Measurements from ENCODE around the gene LSAMP. TPM values are rescaled to one million over a fixed set of nuclear protein-coding genes. Genes with fewer than 3 reads are reported as not detected.
A peak's percentile ranks its signal among the peaks of the same experiment; 100 is the strongest.

Gene LSAMP
- polyA plus RNA-seq, 1 of the 3 experiments (the other 2 are of a cell fraction): 6.6 TPM

GRCh38 chr3:116449546-116450350, 4.5 kb upstream of the LSAMP start (continued):
- TF ChIP-seq USF2 (IDR thresholded peaks at IDR 0.05; ENCODE audit: borderline replicate concordance, low read depth, low read length) (no peak), ELF1 (IDR thresholded peaks at IDR 0.05) (no peak), FOSL2 (IDR thresholded peaks at IDR 0.05; ENCODE audit: borderline replicate concordance, low read depth) (no peak)

GRCh38 chr3:116445990-116446389, 703 bp upstream of the LSAMP start:
- Histone ChIP-seq H3K9me2 (no peaks in the 10 kb centered on the region), H3K79me2 (ENCODE audit: insufficient read depth) (no peaks in the 10 kb centered on the region), H3K36me3 (replicated peaks in 1 of 2; ENCODE audit: control insufficient read depth in 1 of 2, insufficient read depth in 2 of 2, low read length in 1 of 2) (no peaks in the 10 kb centered on the region), H3K27ac (ENCODE audit: low read depth in 2 of 2, low read length in 1 of 2) (no peak overlapping the region), H3F3A (replicated peaks; ENCODE audit: insufficient read depth) (peaks cover 3% of the 10 kb centered on the region), H3K4me1 (ENCODE audit: control insufficient read depth in 1 of 2, insufficient read depth in 2 of 2, low read depth in 1 of 2, low read length in 1 of 2) (peaks cover 5 to 13% of the 10 kb centered on the region in 2 experiments; a peak in 3 of 4 replicates), H3K4me2 (peak overlapping the region; percentile 29; the same call in 1 of the 2 replicates), H3K27me3 (ENCODE audit: insufficient read depth) (no peaks in the 10 kb centered on the region), H3K4me3 (ENCODE audit: low read depth in 2 of 2, low read length in 1 of 2) (no peak overlapping the region), H3K9me3 (no peaks in the 10 kb centered on the region), H2AFZ (ENCODE audit: low read depth) (no peak overlapping the region), H4K20me1 (ENCODE audit: insufficient read depth) (no peaks in the 10 kb centered on the region), H3K9ac (no peak overlapping the region)
- 88% methylated on average over 2 of the region's 2 CpGs for WGBS (ENCODE audit: low lambda C conversion rate)
- CTCF ChIA-PET: no interaction called here
- POLR2A ChIA-PET: no interaction called here
- DNase-seq: no peak
- TF ChIP-seq PBX3 (IDR thresholded peaks at IDR 0.05) (peak; percentile 11; the same call in 1 of the 2 replicates), IRF3 (IDR thresholded peaks at IDR 0.05; ENCODE audit: low read depth, low read length) (no peak)

- peak overlapping the region; percentile 84 for H3K4me2 ChIP-seq
- CTCF ChIA-PET: interaction anchor here (0.6 kb wide), 1 partner anchor 18 kb away, joined by 3 read pairs; no protein-coding TSS in a partner anchor
- H3K27ac ChIP-seq (ENCODE audit: low read depth in 2 of 2, low read length in 1 of 2): peak overlapping the region; percentile 35 to 72; a peak in 2 of 4 replicates
- POLR2A ChIA-PET: no interaction called here
- H3K4me1 ChIP-seq (ENCODE audit: control insufficient read depth in 1 of 2, insufficient read depth in 2 of 2, low read depth in 1 of 2, low read length in 1 of 2): peaks cover 5 to 13% of the 10 kb centered on the region in 2 experiments; a peak in 3 of 4 replicates
- peak overlapping the region; percentile 42; the same call in 1 of the 2 replicates for H3K9ac ChIP-seq
- no peaks in the 10 kb centered on the region for H3K27me3 ChIP-seq (ENCODE audit: insufficient read depth)
- H3K79me2 ChIP-seq (ENCODE audit: insufficient read depth): no peaks in the 10 kb centered on the region
- H3F3A ChIP-seq (replicated peaks; ENCODE audit: insufficient read depth): peaks cover 3% of the 10 kb centered on the region
- 3% methylated on average over 24 of the region's 26 CpGs for WGBS (ENCODE audit: low lambda C conversion rate)
- peak; percentile 59 for DNase-seq
- no peaks in the 10 kb centered on the region for H3K9me2 ChIP-seq
- H3K9me3 ChIP-seq: no peaks in the 10 kb centered on the region
- H3K36me3 ChIP-seq (replicated peaks in 1 of 2; ENCODE audit: control insufficient read depth in 1 of 2, insufficient read depth in 2 of 2, low read length in 1 of 2): no peaks in the 10 kb centered on the region
- TF ChIP-seq RAD21 (IDR thresholded peaks at IDR 0.05; ENCODE audit: low read length): no peak
- no peak for TF ChIP-seq PBX3 (IDR thresholded peaks at IDR 0.05)
- TF ChIP-seq MXI1 (IDR thresholded peaks at IDR 0.05; ENCODE audit: low read depth, low read length): no peak
- no peak for TF ChIP-seq USF1 (IDR thresholded peaks at IDR 0.05; ENCODE audit: borderline replicate concordance, low read depth)
- TF ChIP-seq POLR2AphosphoS5 (IDR thresholded peaks at IDR 0.05; ENCODE audit: low read depth, low read length): no peak
- TF ChIP-seq NRF1 (IDR thresholded peaks at IDR 0.05; ENCODE audit: low read depth, low read length): no peak
- TF ChIP-seq TAF1 (IDR thresholded peaks at IDR 0.05; ENCODE audit: borderline replicate concordance, low read depth, low read length): no peak
- TF ChIP-seq NFIC (IDR thresholded peaks at IDR 0.05; ENCODE audit: borderline replicate concordance): no peak
- TF ChIP-seq MEF2A (IDR thresholded peaks at IDR 0.05; ENCODE audit: borderline replicate concordance, low read depth): no peak
- no peak for TF ChIP-seq ELF1 (IDR thresholded peaks at IDR 0.05)
- no peak for TF ChIP-seq SIN3A (IDR thresholded peaks at IDR 0.05; ENCODE audit: borderline replicate concordance, low read depth, low read length)
- peak overlapping the region; percentile 54 to 63 for H3K4me3 ChIP-seq (ENCODE audit: low read depth in 2 of 2, low read length in 1 of 2)
- no peaks in the 10 kb centered on the region for H4K20me1 ChIP-seq (ENCODE audit: insufficient read depth)
- H2AFZ ChIP-seq (ENCODE audit: low read depth): peak overlapping the region; percentile 98
These were observed 422 bp downstream of the LSAMP start for GRCh38 chr3:116444819-116445310.

All from SK-N-SH (cell line).